LNCAP (cell line): ENCODE measurements around the gene VIM.

Source experiments
- CTCF ChIP-seq: fragments of 450-650 bp; IDR thresholded peaks from 2 replicates; pipeline ENCODE4 v1.5.1; 2017; ENCODE audit warnings: mild to moderate bottlenecking

The VIM gene

DNA sequence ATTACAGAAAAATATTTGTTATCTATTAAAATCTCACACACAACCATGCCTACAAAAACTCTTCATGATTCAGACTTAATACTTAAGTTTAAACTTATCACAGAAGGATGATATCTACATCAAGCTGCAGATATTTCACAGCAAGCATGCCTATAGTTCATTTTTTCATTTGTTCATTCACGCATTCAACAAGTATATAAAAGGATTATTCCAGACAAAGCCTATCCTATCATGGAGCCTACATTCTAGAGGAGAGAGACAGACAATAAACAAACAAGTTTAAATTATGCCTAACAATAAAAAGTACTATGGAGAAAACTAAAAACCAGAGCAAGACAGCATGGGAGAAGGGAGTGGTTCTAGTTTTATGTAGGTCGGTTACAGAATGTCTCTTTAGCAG lies 37.4 kb upstream of the VIM start:
- TF ChIP-seq CTCF = no peak

- no peak for TF ChIP-seq CTCF
Measured at GRCh38 chr10:17195083-17195482, 33.0 kb upstream of the VIM start.

- TF ChIP-seq CTCF = no peak
Measured at GRCh38 chr10:17196045-17196444, 32.0 kb upstream of the VIM start.

GRCh38 chr10:17196573-17196972 lies 31.5 kb upstream of the VIM start:
- TF ChIP-seq CTCF = no peak

GRCh38 chr10:17199351-17199804 lies 28.7 kb upstream of the VIM start:
- TF ChIP-seq CTCF = no peak

DNA sequence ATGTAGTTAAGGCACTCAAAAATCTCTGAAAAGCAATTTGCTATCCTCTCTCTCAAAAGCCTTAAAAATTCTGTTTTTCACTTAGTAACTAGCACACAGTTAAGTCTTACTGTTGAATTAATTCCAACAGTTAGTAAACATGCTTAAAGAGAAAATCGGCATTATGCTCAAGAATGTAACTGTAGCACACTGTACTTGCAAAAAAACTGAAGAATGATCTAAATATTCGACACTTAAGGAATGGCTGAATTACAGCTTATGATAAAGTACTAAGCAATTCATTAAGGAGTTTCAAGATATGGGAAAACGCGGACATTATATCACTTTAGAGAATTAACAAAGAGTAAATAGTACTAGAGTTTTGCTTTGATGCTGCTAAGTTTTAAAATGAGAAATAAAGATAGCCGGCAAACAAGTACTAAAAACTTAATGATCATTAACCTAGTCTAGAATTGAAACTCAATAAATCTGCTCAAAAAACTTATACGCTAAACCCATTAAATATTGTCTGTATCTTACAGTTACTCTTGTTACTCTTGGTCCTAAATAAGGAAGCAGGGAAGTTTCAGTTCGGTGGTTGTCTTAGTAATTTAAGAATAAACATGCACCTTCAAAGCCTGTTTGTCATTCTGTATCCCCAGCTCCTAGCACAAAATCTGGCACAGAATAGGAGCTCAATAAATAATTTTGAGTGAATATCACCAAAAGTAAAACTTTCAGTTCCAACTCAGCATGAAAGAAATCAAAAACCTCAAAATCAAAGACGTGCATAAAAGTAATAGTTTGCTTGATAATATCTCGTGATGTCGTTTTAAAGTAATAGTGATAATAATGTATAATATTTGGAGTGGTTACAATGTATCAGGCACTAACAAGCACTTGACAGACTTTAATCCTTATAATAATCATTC lies 27.8 kb upstream of the VIM start:
- no peak for TF ChIP-seq CTCF

GRCh38 chr10:17200912-17201793 lies 26.9 kb upstream of the VIM start, which contains the start of gene TRDMT1:
TSS of gene TRDMT1 (minus strand) at chr10:17201672. CDS start at chr10:17201634, 38 bp downstream.
- TF ChIP-seq CTCF = no peak; the same call in 1 of the 2 replicates
